Common myeloid progenitor, CD34-positive (primary cell): Measurements from ENCODE around the gene SPOCK3.
A peak's percentile ranks its signal among the peaks of the same experiment; 100 is the strongest.

Experiments
- CTCF ChIA-PET: fragments of 350-600 bp; sonication (Branson Sonifier 250); formaldehyde crosslinking; loops from one replicate; lab custom pipeline; 2021; ENCODE audit warnings: antibody characterized with exemption; lab: Charles Lee
- POLR2A ChIA-PET: fragments of 350-600 bp; sonication (Branson Sonifier 250); formaldehyde crosslinking; loops from one replicate; lab custom pipeline; 2021; ENCODE audit warnings: antibody characterized with exemption; lab: Charles Lee
- DNase-seq, 3 donors: peaks; one replicate each; pipeline versions ENCODE4 v3.0.0 to v3.0.0-alpha.2; 2013
- H3K27ac ChIP-seq, 2 experiments: 1 replicate in 1 of 2; 2 replicates in 1 of 2; pipeline ENCODE4 v1.7.0; 2013; ENCODE audit warnings: inconsistent platforms in 2 of 2, low read length in 2 of 2, mild to moderate bottlenecking in 2 of 2, low read depth in 1 of 2, moderate library complexity in 1 of 2; ENCODE audit not compliant: severe bottlenecking in 2 of 2, insufficient read depth in 1 of 2, poor library complexity in 1 of 2
- H3K27me3 ChIP-seq, 5 experiments: replicated peaks in 2 of 5; 1 replicate in 3 of 5; 2 replicates in 2 of 5; pipeline versions ENCODE4 v1.6.1 to v1.7.0; 2013; ENCODE audit warnings: low read length in 4 of 5, mild to moderate bottlenecking in 2 of 5, moderate library complexity in 2 of 5, inconsistent platforms in 1 of 5; ENCODE audit not compliant: insufficient read depth in 5 of 5, control insufficient read depth in 4 of 5
- H3K36me3 ChIP-seq, 4 experiments: 1 replicate in 2 of 4; 2 replicates in 2 of 4; pipeline versions ENCODE4 v1.6.1 to v1.7.0; 2013; ENCODE audit warnings: low read length in 3 of 4, control low read depth in 1 of 4, mild to moderate bottlenecking in 1 of 4; ENCODE audit not compliant: control insufficient read depth in 4 of 4, insufficient read depth in 4 of 4
- H3K4me1 ChIP-seq, 4 experiments: 1 replicate in 3 of 4; 2 replicates in 1 of 4; pipeline versions ENCODE4 v1.6.1 to v1.7.1; 2013; ENCODE audit warnings: low read length in 3 of 4, mild to moderate bottlenecking in 3 of 4, control low read depth in 1 of 4, inconsistent platforms in 1 of 4, moderate library complexity in 1 of 4; ENCODE audit not compliant: control insufficient read depth in 4 of 4, insufficient read depth in 4 of 4; ENCODE audit errors: control extremely low read depth in 1 of 4
- H3K4me3 ChIP-seq, 7 experiments: 1 replicate in 4 of 7; 2 replicates in 3 of 7; pipeline versions ENCODE4 v1.5.1 to v1.7.0; 2013; ENCODE audit warnings: mild to moderate bottlenecking in 7 of 7, low read length in 6 of 7, moderate library complexity in 6 of 7, inconsistent platforms in 2 of 7, low read depth in 2 of 7, control low read depth in 1 of 7; ENCODE audit not compliant: insufficient read depth in 4 of 7, control insufficient read depth in 1 of 7; ENCODE audit errors: extremely low read depth in 1 of 7
- H3K9me3 ChIP-seq, 5 experiments: 1 replicate in 4 of 5; 2 replicates in 1 of 5; pipeline versions ENCODE4 v1.6.1 to v1.7.1; 2013; ENCODE audit warnings: low read length in 4 of 5, mild to moderate bottlenecking in 2 of 5, inconsistent platforms in 1 of 5, low read depth in 1 of 5, moderate library complexity in 1 of 5; ENCODE audit not compliant: control insufficient read depth in 4 of 5, insufficient read depth in 2 of 5; ENCODE audit errors: control extremely low read depth in 1 of 5
- WGBS: methylation state at CpG from one replicate; pipeline ENCODE4 v1.1.5; 2013; ENCODE audit not compliant: insufficient coverage; 5-methylcytosine and 5-hydroxymethylcytosine counted together

SPOCK3 gene

DNA sequence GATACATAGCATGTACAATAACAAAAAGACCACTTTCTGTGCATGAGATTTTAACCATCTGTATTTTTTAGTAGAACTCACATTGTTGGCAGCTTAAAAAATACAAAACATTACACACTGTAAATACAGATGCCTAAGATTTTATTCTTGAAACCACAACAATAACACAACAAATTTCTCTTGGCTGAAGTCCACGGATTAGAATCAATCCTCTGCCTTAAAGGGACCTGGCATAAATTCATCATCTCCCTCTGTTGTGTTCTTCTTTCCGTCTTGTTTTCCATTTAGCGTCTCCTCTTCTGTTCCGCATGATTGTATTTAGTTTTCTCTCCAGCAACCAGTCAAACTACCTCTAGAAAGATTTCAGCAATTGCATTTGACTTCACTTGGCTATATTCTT lies 231.0 kb downstream of the SPOCK3 start:
- Histone ChIP-seq H3K4me3 (no peak overlapping the region), H3K27ac (no peak overlapping the region), H3K36me3 (no peaks in the 10 kb centered on the region), H3K27me3 (no peaks in the 10 kb centered on the region), H3K4me1 (no peaks in the 10 kb centered on the region), H3K9me3 (no peaks in the 10 kb centered on the region)
- POLR2A ChIA-PET: no interaction called here
- 91% methylated on average over 4 of the region's 4 CpGs for WGBS
- CTCF ChIA-PET: no interaction called here
- DNase-seq: no peak

GRCh38 chr4:167000141-167000852 lies 234.0 kb downstream of the SPOCK3 start:
- H3K36me3 ChIP-seq: no peaks in the 10 kb centered on the region
- CTCF ChIA-PET: no interaction called here
- DNase-seq: no peak
- H3K4me3 ChIP-seq: no peak overlapping the region
- WGBS: 100% methylated on average over 1 of the region's 4 CpGs
- H3K27me3 ChIP-seq: no peaks in the 10 kb centered on the region
- H3K27ac ChIP-seq: no peak overlapping the region
- POLR2A ChIA-PET: no interaction called here
- no peaks in the 10 kb centered on the region for H3K4me1 ChIP-seq
- H3K9me3 ChIP-seq: no peaks in the 10 kb centered on the region

- CTCF ChIA-PET: no interaction called here
- no peak overlapping the region for H3K4me3 ChIP-seq
- H3K9me3 ChIP-seq: no peaks in the 10 kb centered on the region
- POLR2A ChIA-PET: no interaction called here
- WGBS: no CpG with 5 or more reads among the region's 1 CpG
- no peaks in the 10 kb centered on the region for H3K36me3 ChIP-seq
- H3K27me3 ChIP-seq: no peaks in the 10 kb centered on the region
- no peak overlapping the region for H3K27ac ChIP-seq
- DNase-seq: no peak
- no peaks in the 10 kb centered on the region for H3K4me1 ChIP-seq
These were observed 238.1 kb downstream of the SPOCK3 start for GRCh38 chr4:166996216-166996615.

GRCh38 chr4:166994686-166995085 lies 239.6 kb downstream of the SPOCK3 start:
- no peaks in the 10 kb centered on the region for H3K27me3 ChIP-seq

GRCh38 chr4:166991006-166991561 lies 243.2 kb downstream of the SPOCK3 start:
- POLR2A ChIA-PET: no interaction called here
- DNase-seq: peak in 2 of 3 donors; percentile 26 to 47
- WGBS: 94% methylated on average over 2 of the region's 3 CpGs
- Histone ChIP-seq H3K36me3 (no peaks in the 10 kb centered on the region), H3K4me3 (no peak overlapping the region), H3K27me3 (no peaks in the 10 kb centered on the region), H3K27ac (no peak overlapping the region), H3K9me3 (no peaks in the 10 kb centered on the region), H3K4me1 (no peaks in the 10 kb centered on the region)
- CTCF ChIA-PET: no interaction called here

More at GRCh38 chr4:166994686-166995085, 239.6 kb downstream of the SPOCK3 start:
- ChIA-PET CTCF (no interaction called here), POLR2A (no interaction called here)
- no peak overlapping the region for H3K27ac ChIP-seq
- H3K9me3 ChIP-seq: no peaks in the 10 kb centered on the region
- no peaks in the 10 kb centered on the region for H3K4me1 ChIP-seq
- H3K36me3 ChIP-seq: no peaks in the 10 kb centered on the region
- DNase-seq: no peak
- no peak overlapping the region for H3K4me3 ChIP-seq

DNA sequence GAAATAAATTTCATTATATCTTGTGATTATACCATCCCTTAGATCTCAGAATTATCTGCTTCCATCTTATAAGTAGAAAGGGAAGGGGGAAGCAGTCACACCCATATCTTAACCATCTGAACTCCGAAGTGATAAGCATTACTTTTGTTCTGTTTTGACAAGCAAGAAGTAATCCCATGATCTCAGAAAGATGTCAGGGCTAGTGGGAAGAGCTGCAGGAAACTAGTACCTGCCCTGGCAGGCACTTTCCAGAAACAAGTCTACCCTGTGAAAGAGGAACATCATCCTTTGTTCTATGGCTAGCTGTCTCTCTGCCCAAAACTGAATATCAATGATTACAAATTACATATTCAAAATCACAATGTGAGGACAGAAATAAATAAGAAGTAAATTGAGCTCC lies 244.4 kb downstream of the SPOCK3 start:
- ChIA-PET POLR2A (no interaction called here), CTCF (no interaction called here)
- Histone ChIP-seq H3K36me3 (no peaks in the 10 kb centered on the region), H3K4me1 (no peaks in the 10 kb centered on the region), H3K9me3 (no peaks in the 10 kb centered on the region), H3K4me3 (no peak overlapping the region), H3K27me3 (no peaks in the 10 kb centered on the region), H3K27ac (no peak overlapping the region)
- no peak for DNase-seq
- no CpG with 5 or more reads among the region's 1 CpG for WGBS

DNA sequence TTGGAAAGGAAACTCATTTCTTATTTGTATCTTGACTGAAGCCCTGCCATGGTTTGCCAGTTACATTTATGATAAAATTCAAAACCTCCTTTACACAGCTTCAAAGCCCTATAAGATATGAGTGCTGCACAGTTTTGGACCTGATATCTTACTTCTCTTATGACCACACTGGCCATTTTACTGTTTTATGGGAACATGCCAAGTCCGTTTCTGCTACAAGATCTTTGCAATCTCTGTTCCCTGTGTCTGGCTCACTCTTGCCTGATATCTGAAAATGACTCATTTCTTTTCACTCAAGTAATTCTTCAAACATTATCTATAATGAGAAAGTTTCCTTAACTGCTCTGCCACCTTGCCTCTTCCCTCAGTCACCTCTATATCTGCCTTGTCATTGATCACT lies 247.3 kb downstream of the SPOCK3 start:
- Histone ChIP-seq H3K27me3 (no peaks in the 10 kb centered on the region), H3K4me3 (no peak overlapping the region), H3K9me3 (peaks cover 0 to under 1% (median 0%) of the 10 kb centered on the region in 5 experiments), H3K4me1 (no peaks in the 10 kb centered on the region), H3K36me3 (no peaks in the 10 kb centered on the region), H3K27ac (no peak overlapping the region)
- 83% methylated on average over 1 of the region's 1 CpG for WGBS
- DNase-seq: peak in 2 of 3 donors; percentile 14 to 40
- POLR2A ChIA-PET: no interaction called here
- CTCF ChIA-PET: no interaction called here
